GM18909 (cell line): ENCODE data around the gene RAB18.
"Not testable (repeated sequence)": the region's sequence is repeated elsewhere in the genome, so short reads cannot be mapped to it uniquely, and the experiment has no call there.

ENCODE experiments used
- ATAC-seq: cut with Tn5 transposase; IDR thresholded peaks from one replicate; pipeline ENCODE4 v1.9.1; 2021; ENCODE audit warnings: mild to moderate bottlenecking; ENCODE audit not compliant: unreplicated experiment, poor library complexity

The RAB18 gene

GRCh38 chr10:27504007-27504807 is at the start of gene RAB18:
Gene RAB18 (plus strand): TSS chr10:27504304. CDS start chr10:27504370, 66 bp downstream.
- ATAC-seq = peak; percentile 97

- no peak for ATAC-seq
Measured at GRCh38 chr10:27454837-27455236, 49.3 kb upstream of the RAB18 start.

- no peak for ATAC-seq
Measured at GRCh38 chr10:27457261-27457945, 46.7 kb upstream of the RAB18 start.

GRCh38 chr10:27457966-27458365 is 46.1 kb upstream of the RAB18 start:
- ATAC-seq = no peak

- ATAC-seq = no peak
Measured at GRCh38 chr10:27461312-27461711, 42.8 kb upstream of the RAB18 start.

GRCh38 chr10:27463961-27464360 is 40.1 kb upstream of the RAB18 start:
- no peak for ATAC-seq

GRCh38 chr10:27464993-27465392 is 39.1 kb upstream of the RAB18 start:
- ATAC-seq = peak; percentile 70

GRCh38 chr10:27465596-27465995 is 38.5 kb upstream of the RAB18 start:
- not testable (repeated sequence) for ATAC-seq

GRCh38 chr10:27470885-27471284 is 33.2 kb upstream of the RAB18 start:
- ATAC-seq = no peak

GRCh38 chr10:27474741-27475140 is 29.4 kb upstream of the RAB18 start:
- no peak for ATAC-seq

GRCh38 chr10:27479016-27479415 is 25.1 kb upstream of the RAB18 start:
- no peak for ATAC-seq

GRCh38 chr10:27481486-27481885 is 22.6 kb upstream of the RAB18 start:
- ATAC-seq = no peak

- ATAC-seq = no peak
Measured at GRCh38 chr10:27482984-27483956, 20.8 kb upstream of the RAB18 start.

- no peak for ATAC-seq
Measured at GRCh38 chr10:27485368-27485767, 18.7 kb upstream of the RAB18 start.

GRCh38 chr10:27485986-27486385 is 18.1 kb upstream of the RAB18 start:
- ATAC-seq = no peak

GRCh38 chr10:27490807-27491206 is 13.3 kb upstream of the RAB18 start:
- no peak for ATAC-seq

GRCh38 chr10:27494116-27494805 is 9.8 kb upstream of the RAB18 start:
- no peak for ATAC-seq

- no peak for ATAC-seq
Measured at GRCh38 chr10:27496137-27496536, 8.0 kb upstream of the RAB18 start.

GRCh38 chr10:27500096-27500495 is 4.0 kb upstream of the RAB18 start:
- no peak for ATAC-seq

- ATAC-seq = no peak
Measured at GRCh38 chr10:27500886-27501285, 3.2 kb upstream of the RAB18 start.
